Middle frontal gyrus (tissue), 1 donor: ENCODE data around the gene MUC3A.
"Not testable (repeated sequence)": the region's sequence is repeated elsewhere in the genome, so short reads cannot be mapped to it uniquely, and the experiment has no call there.

Experiments
- DNase-seq: peaks from one replicate; pipeline ENCODE4 v3.0.0-alpha.2; 2015; ENCODE audit warnings: low spot score; ENCODE audit errors: extremely low spot score

The MUC3A gene

GRCh38 chr7:100949227-100949932 is at the start of gene MUC3A:
MUC3A (plus strand) TSS chr7:100949534; CDS start chr7:100949625, 91 bp downstream.
- DNase-seq = no peak

GRCh38 chr7:100900978-100901377 is 48.4 kb upstream of the MUC3A start:
- no peak for DNase-seq

GRCh38 chr7:100901921-100902332 is 47.4 kb upstream of the MUC3A start:
- no peak for DNase-seq

GRCh38 chr7:100902638-100903037 is 46.7 kb upstream of the MUC3A start:
- DNase-seq = no peak

- no peak for DNase-seq
Measured at GRCh38 chr7:100908512-100908911, 40.8 kb upstream of the MUC3A start.

GRCh38 chr7:100910443-100910842 is 38.9 kb upstream of the MUC3A start:
- DNase-seq = not testable (repeated sequence)

- no peak for DNase-seq
Measured at GRCh38 chr7:100911484-100911883, 37.9 kb upstream of the MUC3A start.

- DNase-seq = no peak
Measured at GRCh38 chr7:100914208-100914878, 35.0 kb upstream of the MUC3A start.

- DNase-seq = no peak
Measured at GRCh38 chr7:100914879-100915447, 34.4 kb upstream of the MUC3A start.

- DNase-seq = not testable (repeated sequence)
Measured at GRCh38 chr7:100919335-100919734, 30.0 kb upstream of the MUC3A start.

GRCh38 chr7:100919779-100920437 is 29.4 kb upstream of the MUC3A start:
- DNase-seq = not testable (repeated sequence)

- no peak for DNase-seq
Measured at GRCh38 chr7:100921039-100921438, 28.3 kb upstream of the MUC3A start.

- not testable (repeated sequence) for DNase-seq
Measured at GRCh38 chr7:100923616-100924015, 25.7 kb upstream of the MUC3A start.

- DNase-seq = no peak
Measured at GRCh38 chr7:100929808-100930174, 19.5 kb upstream of the MUC3A start.

GRCh38 chr7:100933734-100934133 is 15.6 kb upstream of the MUC3A start:
- DNase-seq = no peak

GRCh38 chr7:100935381-100935780 is 14.0 kb upstream of the MUC3A start:
- not testable (repeated sequence) for DNase-seq

- DNase-seq = not testable (repeated sequence)
Measured at GRCh38 chr7:100936167-100936566, 13.2 kb upstream of the MUC3A start.

GRCh38 chr7:100942045-100942774 is 7.1 kb upstream of the MUC3A start:
- no peak for DNase-seq

- no peak for DNase-seq
Measured at GRCh38 chr7:100943693-100944092, 5.6 kb upstream of the MUC3A start.

GRCh38 chr7:100944138-100944537 is 5.2 kb upstream of the MUC3A start:
- DNase-seq = no peak

- DNase-seq = no peak
Measured at GRCh38 chr7:100946111-100946510, 3.2 kb upstream of the MUC3A start.
